Esophagus squamous epithelium (tissue), 5 donors: ENCODE measurements around the gene GPR27. TPM values are rescaled to one million over a fixed set of nuclear protein-coding genes. Genes with fewer than 3 reads are reported as not detected.

ENCODE experiments used
- DNase-seq: peaks from one replicate; lab custom pipeline; 2025; lab: John Stamatoyannopoulos, UW
- H3K27ac ChIP-seq, 4 donors: fragments of 200-600 bp; sonication (generic); one replicate each; pipeline ENCODE4 v1.5.1; 2016 to 2019; ENCODE audit warnings: mild to moderate bottlenecking in 1 of 4
- H3K27me3 ChIP-seq, 4 donors: fragments of 200-600 bp; sonication (generic); 1 replicate in 3 of 4; 2 replicates in 1 of 4; pipeline versions ENCODE4 v1.5.1 to v1.6.0; 2017 to 2021; ENCODE audit warnings: antibody characterized with exemption in 1 of 4
- H3K36me3 ChIP-seq, 3 donors: fragments of 200-600 bp; sonication (generic); one replicate each; pipeline ENCODE4 v1.5.1; 2016 to 2019
- H3K4me1 ChIP-seq, 3 donors: fragments of 200-600 bp; sonication (generic); one replicate each; pipeline ENCODE4 v1.5.1; 2017 to 2019
- H3K4me3 ChIP-seq, 4 donors: fragments of 200-600 bp; sonication (generic); 1 replicate in 3 of 4; 2 replicates in 1 of 4; pipeline ENCODE4 v1.5.1; 2016 to 2019; ENCODE audit warnings: mild to moderate bottlenecking in 2 of 4, moderate library complexity in 1 of 4
- H3K9me3 ChIP-seq, 3 donors: fragments of 200-600 bp; sonication (generic); one replicate each; pipeline ENCODE4 v1.5.1; 2016 to 2019
- POLR2A ChIP-seq, 4 donors: fragments of 450-650 bp; IDR thresholded peaks; one replicate each; pipeline ENCODE4 v1.6.1; 2017; ENCODE audit warnings: antibody characterized with exemption in 4 of 4, mild to moderate bottlenecking in 4 of 4, moderate library complexity in 3 of 4
- WGBS, 2 donors: methylation state at CpG; one replicate each; pipeline ENCODE4 v1.1.5; 2018; 5-methylcytosine and 5-hydroxymethylcytosine counted together
- intact Hi-C: fragments of 100-400 bp; cut with DNase I; formaldehyde crosslinking; loops from one replicate; pipeline ENCODE4 v1.15.0; 2022
- total RNA-seq, 4 donors: library from RNA; depleted of rRNA; stranded (reverse); fragments of >200 nt; gene quantifications; one replicate each; pipeline ENCODE4 v1.1.0, GENCODE V29; 2016
- TF ChIP-seq, protein P1 (sequence below), 6 experiments: fragments of 450-650 bp in 4 of 6; fragments of 200-600 bp in 2 of 6; sonication (generic) in 2 of 6; IDR thresholded peaks; one replicate each; pipeline ENCODE4 v1.5.1; 2016 to 2019; ENCODE audit warnings: antibody characterized with exemption in 6 of 6, mild to moderate bottlenecking in 4 of 6, moderate library complexity in 4 of 6
- donor health status: DM: yes; HTN: yes; CAD: no.

Gene GPR27
- total RNA-seq, 4 donors from 2014 or later = 2.1 to 3.6 (median 2.7) TPM

DNA sequence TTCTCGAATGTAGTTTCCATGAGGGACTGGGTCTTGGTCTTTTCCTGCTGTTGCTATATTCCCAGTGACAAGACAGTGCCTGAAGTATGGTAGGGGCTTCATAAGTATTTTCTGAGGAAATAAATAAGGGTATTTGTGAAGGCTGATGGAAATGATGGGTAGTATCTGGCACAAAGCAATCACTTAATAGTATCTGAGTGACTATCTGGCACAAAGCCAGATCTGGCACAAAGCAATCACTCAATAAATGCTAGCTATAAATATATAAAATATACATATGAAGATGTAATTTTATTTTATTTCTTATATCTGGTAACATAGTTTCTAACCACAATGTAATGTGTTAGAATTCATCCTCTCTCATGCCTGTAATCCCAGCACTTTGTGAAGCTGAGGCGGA, 52.0 kb downstream of the GPR27 start:
- WGBS, 2 donors = 73 to 74% methylated on average over 2 of the region's 2 CpGs
- no peaks in the 10 kb centered on the region for H3K9me3 ChIP-seq
- TF ChIP-seq POLR2A (IDR thresholded peaks at IDR 0.05) = no peak
- TF ChIP-seq, protein P1, sequence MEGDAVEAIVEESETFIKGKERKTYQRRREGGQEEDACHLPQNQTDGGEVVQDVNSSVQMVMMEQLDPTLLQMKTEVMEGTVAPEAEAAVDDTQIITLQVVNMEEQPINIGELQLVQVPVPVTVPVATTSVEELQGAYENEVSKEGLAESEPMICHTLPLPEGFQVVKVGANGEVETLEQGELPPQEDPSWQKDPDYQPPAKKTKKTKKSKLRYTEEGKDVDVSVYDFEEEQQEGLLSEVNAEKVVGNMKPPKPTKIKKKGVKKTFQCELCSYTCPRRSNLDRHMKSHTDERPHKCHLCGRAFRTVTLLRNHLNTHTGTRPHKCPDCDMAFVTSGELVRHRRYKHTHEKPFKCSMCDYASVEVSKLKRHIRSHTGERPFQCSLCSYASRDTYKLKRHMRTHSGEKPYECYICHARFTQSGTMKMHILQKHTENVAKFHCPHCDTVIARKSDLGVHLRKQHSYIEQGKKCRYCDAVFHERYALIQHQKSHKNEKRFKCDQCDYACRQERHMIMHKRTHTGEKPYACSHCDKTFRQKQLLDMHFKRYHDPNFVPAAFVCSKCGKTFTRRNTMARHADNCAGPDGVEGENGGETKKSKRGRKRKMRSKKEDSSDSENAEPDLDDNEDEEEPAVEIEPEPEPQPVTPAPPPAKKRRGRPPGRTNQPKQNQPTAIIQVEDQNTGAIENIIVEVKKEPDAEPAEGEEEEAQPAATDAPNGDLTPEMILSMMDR (IDR thresholded peaks at IDR 0.05) = no peak
- intact Hi-C loops = no loop called here
- H3K4me1 ChIP-seq = no peaks in the 10 kb centered on the region
- no peaks in the 10 kb centered on the region for H3K36me3 ChIP-seq
- H3K4me3 ChIP-seq = no peak overlapping the region
- H3K27ac ChIP-seq = no peak overlapping the region
- peaks cover 0 to 39% (median 0%) of the 10 kb centered on the region in 4 donors for H3K27me3 ChIP-seq
- no peak for DNase-seq

Other genes starting within 250 kb of the GPR27 start
- 100 to 1,000 TPM in 1 of 4 donors, 10 to 100 TPM in 3; 49.1 to 124 (median 61.1) TPM for gene FOXP1, start 170.1 kb upstream of the GPR27 start, total RNA-seq
- 10 to 100 TPM in 2 of 4 donors, 1 to 10 TPM in 2; 7.4 to 16.2 (median 10.2) TPM for gene EIF4E3, start 28.5 kb upstream of the GPR27 start, total RNA-seq
- under 1 TPM in 2 of 4 donors, not detected in 2; 0.62 to 0.83 TPM for gene PROK2, start 31.3 kb downstream of the GPR27 start, total RNA-seq